Gastroesophageal sphincter (tissue), 4 donors: ENCODE measurements around the gene SLC1A3. TPM values are rescaled to one million over a fixed set of nuclear protein-coding genes. Genes with fewer than 3 reads are reported as not detected.
A peak's percentile ranks its signal among the peaks of the same experiment; 100 is the strongest.

Experiments
- ATAC-seq: fragments of 150-250 bp; one replicate; pipeline ENCODE4 v1.9.1; 2016; ENCODE audit warnings: mild to moderate bottlenecking, moderate library complexity
- H3K27ac ChIP-seq, 4 donors: fragments of 200-600 bp; sonication (generic) in 3 of 4; 1 replicate in 3 of 4; 2 replicates in 1 of 4; pipeline ENCODE4 v1.5.1; 2016 to 2019
- H3K27me3 ChIP-seq: fragments of 200-600 bp; sonication (generic); one replicate; pipeline ENCODE4 v1.5.1; 2019
- H3K36me3 ChIP-seq, 2 donors: fragments of 200-600 bp; sonication (generic); one replicate each; pipeline ENCODE4 v1.5.1; 2019; ENCODE audit warnings: control low read depth in 1 of 2
- H3K4me1 ChIP-seq, 3 donors: fragments of 200-600 bp; sonication (generic); 1 replicate in 2 of 3; 2 replicates in 1 of 3; pipeline ENCODE4 v1.5.1; 2016 to 2019; ENCODE audit warnings: control low read depth in 2 of 3
- H3K4me3 ChIP-seq, 2 donors: fragments of 200-600 bp; sonication (generic); one replicate each; pipeline ENCODE4 v1.5.1; 2019; ENCODE audit warnings: mild to moderate bottlenecking in 1 of 2, moderate library complexity in 1 of 2
- H3K9me3 ChIP-seq, 3 donors: fragments of 200-600 bp; sonication (generic); one replicate each; pipeline ENCODE4 v1.5.1; 2017 to 2019; ENCODE audit warnings: control low read depth in 2 of 3
- CTCF ChIP-seq, 4 experiments: fragments of 200-600 bp in 2 of 4; fragments of 450-650 bp in 2 of 4; sonication (generic) in 1 of 4; IDR thresholded peaks; one replicate each; pipeline ENCODE4 v1.5.1; 2017 to 2019; ENCODE audit warnings: antibody characterized with exemption in 4 of 4, mild to moderate bottlenecking in 2 of 4, moderate library complexity in 2 of 4
- EP300 ChIP-seq: sonication (generic); formaldehyde crosslinking; IDR thresholded peaks from one replicate; pipeline ENCODE4 v1.6.1; 2017; ENCODE audit warnings: antibody characterized with exemption, mild to moderate bottlenecking
- POLR2A ChIP-seq, 2 donors: fragments of 450-650 bp; IDR thresholded peaks; one replicate each; pipeline ENCODE4 v1.6.1; 2017; ENCODE audit warnings: antibody characterized with exemption in 2 of 2, mild to moderate bottlenecking in 2 of 2, moderate library complexity in 1 of 2
- POLR2AphosphoS5 ChIP-seq: sonication (generic); formaldehyde crosslinking; IDR thresholded peaks from one replicate; pipeline ENCODE4 v1.6.1; 2017; ENCODE audit warnings: antibody characterized with exemption
- WGBS, 2 donors: methylation state at CpG; one replicate each; pipeline ENCODE4 v1.1.5; 2018; ENCODE audit warnings: low coverage in 1 of 2; 5-methylcytosine and 5-hydroxymethylcytosine counted together
- total RNA-seq, 4 donors: library from RNA; depleted of rRNA; stranded (reverse); fragments of >200 nt; gene quantifications; one replicate each; pipeline ENCODE4 v1.1.0, GENCODE V29; 2016

The SLC1A3 gene
- total RNA-seq, 4 donors from 2014 or later = 8.9 to 24.6 (median 16.4) TPM

GRCh38 chr5:36701085-36701698, 94.8 kb downstream of the SLC1A3 start:
- H3K27ac ChIP-seq = no peak overlapping the region
- WGBS, 2 donors = 38 to 50% methylated on average over 4 of the region's 4 CpGs
- ATAC-seq = no peak

GRCh38 chr5:36703245-36703860, 96.9 kb downstream of the SLC1A3 start:
- TF ChIP-seq CTCF (IDR thresholded peaks at IDR 0.05) (no peak), EP300 (no peak), POLR2AphosphoS5 (no peak), POLR2A (IDR thresholded peaks at IDR 0.05) (no peak)
- no peak overlapping the region for H3K27ac ChIP-seq
- H3K27me3 ChIP-seq = no peaks in the 10 kb centered on the region
- peaks cover 0 to 33% (median 0%) of the 10 kb centered on the region in 3 donors for H3K4me1 ChIP-seq
- no peaks in the 10 kb centered on the region for H3K36me3 ChIP-seq
- H3K9me3 ChIP-seq = no peaks in the 10 kb centered on the region
- no peak overlapping the region for H3K4me3 ChIP-seq
- WGBS, 2 donors = 54 to 74% methylated on average over 2 to 5 of the region's 5 CpGs
- ATAC-seq = peak; percentile 51

More at GRCh38 chr5:36701085-36701698, 94.8 kb downstream of the SLC1A3 start:
- H3K4me1 ChIP-seq = peaks cover 0 to 33% (median 0%) of the 10 kb centered on the region in 3 donors
- H3K36me3 ChIP-seq = no peaks in the 10 kb centered on the region
- no peak for TF ChIP-seq POLR2AphosphoS5
- no peak for TF ChIP-seq CTCF (IDR thresholded peaks at IDR 0.05)
- no peak for TF ChIP-seq POLR2A (IDR thresholded peaks at IDR 0.05)
- H3K27me3 ChIP-seq = no peaks in the 10 kb centered on the region
- H3K4me3 ChIP-seq = no peak overlapping the region
- no peaks in the 10 kb centered on the region for H3K9me3 ChIP-seq

- no peak for ATAC-seq
- H3K9me3 ChIP-seq = no peaks in the 10 kb centered on the region
- H3K4me3 ChIP-seq = no peak overlapping the region
- TF ChIP-seq POLR2AphosphoS5 (no peak), POLR2A (IDR thresholded peaks at IDR 0.05) (no peak), CTCF (IDR thresholded peaks at IDR 0.05) (no peak), EP300 (no peak)
- no peak overlapping the region for H3K27ac ChIP-seq
- 20 to 33% methylated on average over 1 of the region's 1 CpG for WGBS, 2 donors
- H3K27me3 ChIP-seq = no peaks in the 10 kb centered on the region
- peaks cover 0 to 33% (median 0%) of the 10 kb centered on the region in 3 donors for H3K4me1 ChIP-seq
- H3K36me3 ChIP-seq = no peaks in the 10 kb centered on the region
Observed at GRCh38 chr5:36704131-36704530, 97.7 kb downstream of the SLC1A3 start.

- TF ChIP-seq POLR2AphosphoS5 (no peak), POLR2A (IDR thresholded peaks at IDR 0.05) (no peak), EP300 (no peak), CTCF (IDR thresholded peaks at IDR 0.05) (no peak)
- Histone ChIP-seq H3K27ac (no peak overlapping the region), H3K4me1 (peaks cover 0 to 33% (median 0%) of the 10 kb centered on the region in 3 donors), H3K36me3 (no peaks in the 10 kb centered on the region), H3K27me3 (no peaks in the 10 kb centered on the region), H3K9me3 (no peaks in the 10 kb centered on the region), H3K4me3 (no peak overlapping the region)
- no peak for ATAC-seq
- WGBS, 2 donors = 60% methylated on average over 2 of the region's 3 CpGs
Observed at GRCh38 chr5:36705055-36705454, 98.6 kb downstream of the SLC1A3 start.

GRCh38 chr5:36706662-36707061, 100.3 kb downstream of the SLC1A3 start:
- 41 to 63% methylated on average over 4 of the region's 4 CpGs for WGBS, 2 donors
- no peak overlapping the region for H3K4me3 ChIP-seq
- ATAC-seq = no peak

More at GRCh38 chr5:36706662-36707061, 100.3 kb downstream of the SLC1A3 start:
- Histone ChIP-seq H3K4me1 (peaks cover 0 to 24% (median 0%) of the 10 kb centered on the region in 3 donors), H3K9me3 (no peaks in the 10 kb centered on the region), H3K27ac (no peak overlapping the region), H3K27me3 (no peaks in the 10 kb centered on the region), H3K36me3 (no peaks in the 10 kb centered on the region)
- no peak for TF ChIP-seq POLR2AphosphoS5
- no peak for TF ChIP-seq POLR2A (IDR thresholded peaks at IDR 0.05)
- no peak for TF ChIP-seq EP300
- TF ChIP-seq CTCF (IDR thresholded peaks at IDR 0.05) = no peak
